GM18505 (cell line): ENCODE results near the gene SGSH.

Experiments
- ATAC-seq: cut with Tn5 transposase; IDR thresholded peaks from one replicate; pipeline ENCODE4 v1.9.1; 2021; ENCODE audit not compliant: unreplicated experiment
- POLR2A ChIP-seq: IDR thresholded peaks from 4 replicates; pipeline ENCODE4 v1.6.1; 2011; ENCODE audit warnings: borderline replicate concordance; ENCODE audit not compliant: insufficient read depth, insufficient read length; ENCODE audit errors: extremely low read depth

SGSH gene

GRCh38 chr17:80183581-80184422 lies 36.3 kb downstream of the SGSH start:
- no peak for ATAC-seq
- no peak for TF ChIP-seq POLR2A

GRCh38 chr17:80182845-80183223 lies 37.3 kb downstream of the SGSH start:
- TF ChIP-seq POLR2A, result no peak
- no peak for ATAC-seq

- no peak for ATAC-seq
- TF ChIP-seq POLR2A, result no peak
Measured at GRCh38 chr17:80182118-80182844, 37.9 kb downstream of the SGSH start.

- no peak for TF ChIP-seq POLR2A
- ATAC-seq, result no peak
Measured at GRCh38 chr17:80181431-80181830, 38.7 kb downstream of the SGSH start.

GRCh38 chr17:80180192-80180591 lies 39.9 kb downstream of the SGSH start:
- TF ChIP-seq POLR2A, result no peak
- no peak for ATAC-seq

GRCh38 chr17:80177986-80178595 lies 42.0 kb downstream of the SGSH start:
- no peak for ATAC-seq
- no peak for TF ChIP-seq POLR2A

GRCh38 chr17:80176757-80177156 lies 43.4 kb downstream of the SGSH start:
- no peak for TF ChIP-seq POLR2A
- ATAC-seq, result no peak

- no peak for TF ChIP-seq POLR2A
- ATAC-seq, result no peak
Measured at GRCh38 chr17:80173916-80174315, 46.2 kb downstream of the SGSH start.

- TF ChIP-seq POLR2A, result no peak
- no peak for ATAC-seq
Measured at GRCh38 chr17:80173126-80173525, 47.0 kb downstream of the SGSH start.

- no peak for ATAC-seq
Measured at GRCh38 chr17:80171681-80172080, 48.5 kb downstream of the SGSH start.

GRCh38 chr17:80169784-80170500 lies 50.2 kb downstream of the SGSH start, which contains the start of gene CARD14:
Gene CARD14, plus strand, starts transcription at chr17:80170030. Its CDS starts 11,409 bp downstream, at chr17:80181439.
- no peak for ATAC-seq
- TF ChIP-seq POLR2A, result no peak

More at GRCh38 chr17:80171681-80172080, 48.5 kb downstream of the SGSH start:
- TF ChIP-seq POLR2A, result no peak

GRCh38 chr17:80169107-80169506 lies 51.0 kb downstream of the SGSH start:
- no peak for ATAC-seq
- TF ChIP-seq POLR2A, result no peak

- ATAC-seq, result no peak
- no peak for TF ChIP-seq POLR2A
Measured at GRCh38 chr17:80168371-80168770, 51.8 kb downstream of the SGSH start.
